ENCODE measurements around the gene GPLD1.
"Not testable (repeated sequence)": the region's sequence is repeated elsewhere in the genome, so short reads cannot be mapped to it uniquely, and the experiment has no call there.

The GPLD1 gene

GRCh38 chr6:24425091-24425490, 64.3 kb downstream of the GPLD1 start:
- in situ Hi-C loops (cut with MboI; ENCODE audit: low sequenced_read_pairs) = no loop called here

- in situ Hi-C loops (cut with MboI; ENCODE audit: low sequenced_read_pairs) = no loop called here
These were observed 69.9 kb downstream of the GPLD1 start for GRCh38 chr6:24419526-24419925.

- in situ Hi-C loops (cut with MboI; ENCODE audit: low sequenced_read_pairs) = no loop called here
These were observed 73.6 kb downstream of the GPLD1 start for GRCh38 chr6:24415753-24416152.

GRCh38 chr6:24414531-24414930, 74.8 kb downstream of the GPLD1 start:
- in situ Hi-C loops (cut with MboI; ENCODE audit: low sequenced_read_pairs) = not testable (repeated sequence)

GRCh38 chr6:24412294-24412693, 77.1 kb downstream of the GPLD1 start:
- in situ Hi-C loops (cut with MboI; ENCODE audit: low sequenced_read_pairs) = no loop called here

GRCh38 chr6:24410622-24411021, 78.8 kb downstream of the GPLD1 start:
- in situ Hi-C loops (cut with MboI; ENCODE audit: low sequenced_read_pairs) = no loop called here

- in situ Hi-C loops (cut with MboI; ENCODE audit: low sequenced_read_pairs) = no loop called here
These were observed 80.5 kb downstream of the GPLD1 start for GRCh38 chr6:24408719-24409410.

- in situ Hi-C loops (cut with MboI; ENCODE audit: low sequenced_read_pairs) = no loop called here
These were observed 84.1 kb downstream of the GPLD1 start for GRCh38 chr6:24405262-24405661.

GRCh38 chr6:24403501-24403824, 85.9 kb downstream of the GPLD1 start:
- in situ Hi-C loops (cut with MboI; ENCODE audit: low sequenced_read_pairs) = no loop called here

GRCh38 chr6:24402697-24403500, 86.5 kb downstream of the GPLD1 start, which contains the start of gene MRS2:
TSS of gene MRS2 (plus strand) at chr6:24402936. CDS start at chr6:24403047, 111 bp downstream.
- in situ Hi-C loops (cut with MboI; ENCODE audit: low sequenced_read_pairs) = no loop called here

- in situ Hi-C loops (cut with MboI; ENCODE audit: low sequenced_read_pairs) = no loop called here
These were observed 87.9 kb downstream of the GPLD1 start for GRCh38 chr6:24401458-24401857.

- in situ Hi-C loops (cut with MboI; ENCODE audit: low sequenced_read_pairs) = not testable (repeated sequence)
These were observed 89.0 kb downstream of the GPLD1 start for GRCh38 chr6:24400045-24401039.

GRCh38 chr6:24397631-24398030, 91.7 kb downstream of the GPLD1 start:
- in situ Hi-C loops (cut with MboI; ENCODE audit: low sequenced_read_pairs) = no loop called here

- in situ Hi-C loops (cut with MboI; ENCODE audit: low sequenced_read_pairs) = no loop called here
These were observed 92.6 kb downstream of the GPLD1 start for GRCh38 chr6:24396824-24397223.

- in situ Hi-C loops (cut with MboI; ENCODE audit: low sequenced_read_pairs) = no loop called here
These were observed 94.5 kb downstream of the GPLD1 start for GRCh38 chr6:24394780-24395437.

- in situ Hi-C loops (cut with MboI; ENCODE audit: low sequenced_read_pairs) = no loop called here
These were observed 95.2 kb downstream of the GPLD1 start for GRCh38 chr6:24394061-24394779.

GRCh38 chr6:24391756-24392405, 97.5 kb downstream of the GPLD1 start:
- in situ Hi-C loops (cut with MboI; ENCODE audit: low sequenced_read_pairs) = no loop called here

GRCh38 chr6:24391208-24391607, 98.2 kb downstream of the GPLD1 start:
- in situ Hi-C loops (cut with MboI; ENCODE audit: low sequenced_read_pairs) = no loop called here

- in situ Hi-C loops (cut with MboI; ENCODE audit: low sequenced_read_pairs) = no loop called here
These were observed 101.6 kb downstream of the GPLD1 start for GRCh38 chr6:24387818-24388217.

Data from HL-60/S4 treated with retinoic acid at 250 ng/mL for 4 days and 3 days (cell line).